ENCODE results near the gene UBE2D1. TPM values are rescaled to one million over a fixed set of nuclear protein-coding genes. Genes with fewer than 3 reads are reported as not detected.

Gene UBE2D1
- total RNA-seq, 1 donor from 2014 or later: 11.0 TPM

- DNase-seq (ENCODE audit: low spot score): no peak
Measured at GRCh38 chr10:58341422-58341821, 6.6 kb downstream of the UBE2D1 start.

GRCh38 chr10:58341947-58342346, 7.1 kb downstream of the UBE2D1 start:
- DNase-seq (ENCODE audit: low spot score): no peak

DNA sequence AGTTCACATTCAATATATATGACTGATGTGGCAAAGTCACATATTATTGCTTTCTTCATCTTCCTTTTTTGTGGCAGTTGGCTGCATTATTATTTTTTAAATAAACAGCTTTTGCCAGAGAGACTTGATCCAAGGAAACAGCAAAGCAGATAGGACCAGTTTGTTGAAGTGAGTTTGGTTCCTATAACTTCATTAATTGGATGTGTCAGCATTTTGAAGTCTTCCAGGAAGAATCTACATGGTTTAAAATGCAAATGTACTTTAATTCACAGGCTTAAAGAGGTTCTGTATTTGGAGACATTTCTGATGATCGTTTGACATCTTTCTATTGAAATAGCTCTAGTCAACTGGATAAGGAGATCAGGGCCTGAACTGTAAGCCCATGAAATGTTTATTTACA, 13.2 kb downstream of the UBE2D1 start:
- DNase-seq (ENCODE audit: low spot score): no peak

DNA sequence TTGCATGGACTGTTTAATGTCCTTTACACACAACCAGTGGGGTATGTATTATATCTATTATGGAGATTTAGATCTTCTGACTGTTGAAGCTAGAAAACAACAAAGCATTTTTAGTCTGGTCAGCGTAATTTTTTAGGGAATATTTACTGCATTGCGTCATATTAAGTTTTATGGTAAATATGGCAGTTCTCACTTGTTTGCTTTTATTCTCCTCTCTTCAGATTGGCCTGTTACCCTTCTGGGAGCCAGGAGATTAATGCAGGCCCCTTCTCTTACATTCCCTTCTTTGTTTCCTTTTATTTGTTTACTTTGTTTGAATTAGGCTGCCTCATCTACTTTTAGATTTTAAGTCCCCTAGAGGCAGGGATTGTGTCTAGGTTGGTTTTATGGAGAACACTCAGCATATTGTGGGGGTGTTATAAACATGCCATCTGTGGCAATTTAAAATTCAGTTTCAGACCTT, 13.8 kb downstream of the UBE2D1 start:
- no peak for DNase-seq (ENCODE audit: low spot score)

GRCh38 chr10:58350023-58350422, 15.2 kb downstream of the UBE2D1 start:
- DNase-seq (ENCODE audit: low spot score): no peak

- DNase-seq (ENCODE audit: low spot score): no peak
Measured at GRCh38 chr10:58350619-58351323, 16.0 kb downstream of the UBE2D1 start.

DNA sequence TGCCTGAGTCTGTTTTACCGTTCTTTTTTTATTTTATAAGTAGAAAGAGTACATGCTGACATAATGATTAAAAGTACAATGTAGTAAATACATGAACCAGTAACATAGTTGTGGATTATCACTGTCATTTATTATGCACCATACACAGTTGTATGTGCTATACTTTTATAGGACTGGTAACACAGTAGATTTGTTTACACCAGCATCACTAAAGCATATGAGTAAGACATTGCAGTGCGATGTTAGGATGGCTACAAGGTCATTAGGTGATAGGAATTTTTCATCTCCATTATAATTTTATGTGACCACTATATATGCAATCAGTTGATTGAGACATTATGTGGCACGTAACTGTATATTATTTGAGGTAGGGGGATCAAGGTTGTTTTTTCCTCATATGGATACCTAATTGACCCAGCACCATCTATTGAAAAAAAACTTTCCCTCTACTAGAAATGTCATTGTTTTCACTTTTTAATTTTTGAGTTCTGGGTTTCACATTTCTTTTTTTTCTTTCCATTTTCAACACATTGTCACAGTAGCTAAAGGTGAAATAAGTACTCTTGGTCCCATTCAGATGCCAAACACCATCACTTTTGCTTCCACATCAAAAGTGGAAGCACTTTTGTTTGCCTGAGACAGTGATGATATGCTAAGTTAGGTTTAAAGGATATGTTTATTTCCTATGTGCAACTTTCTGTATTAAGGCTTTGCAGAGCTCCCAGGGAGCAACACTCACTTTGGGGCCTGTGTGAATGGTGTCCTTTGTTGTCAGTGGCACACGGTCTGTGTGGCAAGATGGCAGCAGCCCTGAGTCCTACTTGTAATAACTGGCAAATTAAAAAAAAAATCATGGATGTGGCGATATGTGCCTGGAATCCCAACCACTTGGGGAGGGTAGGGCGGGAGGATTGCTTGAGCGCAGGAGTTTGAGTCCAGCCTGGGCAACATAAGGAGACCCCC, 17.1 kb downstream of the UBE2D1 start:
- DNase-seq (ENCODE audit: low spot score): no peak

- no peak for DNase-seq (ENCODE audit: low spot score)
Measured at GRCh38 chr10:58352956-58353610, 18.3 kb downstream of the UBE2D1 start.

DNA sequence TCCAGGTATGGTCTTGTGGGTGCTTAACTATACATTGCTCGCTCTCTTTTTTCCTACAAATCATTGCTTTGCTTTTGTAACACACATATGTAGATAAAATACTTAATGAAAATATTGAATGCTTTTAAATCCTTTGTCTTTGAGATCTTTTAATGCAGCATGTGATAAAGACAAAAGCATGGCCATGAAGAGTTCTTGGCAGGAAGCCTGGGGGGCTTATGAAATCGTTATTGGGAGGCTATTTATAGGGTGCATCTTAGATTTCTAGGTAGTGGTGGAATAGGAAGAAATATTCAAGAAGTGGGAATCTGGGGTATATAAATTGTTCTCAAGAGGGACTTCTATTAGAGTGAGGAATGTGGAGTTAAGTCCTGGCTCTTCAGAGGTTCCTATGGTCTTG, 21.9 kb downstream of the UBE2D1 start:
- no peak for DNase-seq (ENCODE audit: low spot score)

- no peak for DNase-seq (ENCODE audit: low spot score)
Measured at GRCh38 chr10:58358314-58358933, 23.6 kb downstream of the UBE2D1 start.

DNA sequence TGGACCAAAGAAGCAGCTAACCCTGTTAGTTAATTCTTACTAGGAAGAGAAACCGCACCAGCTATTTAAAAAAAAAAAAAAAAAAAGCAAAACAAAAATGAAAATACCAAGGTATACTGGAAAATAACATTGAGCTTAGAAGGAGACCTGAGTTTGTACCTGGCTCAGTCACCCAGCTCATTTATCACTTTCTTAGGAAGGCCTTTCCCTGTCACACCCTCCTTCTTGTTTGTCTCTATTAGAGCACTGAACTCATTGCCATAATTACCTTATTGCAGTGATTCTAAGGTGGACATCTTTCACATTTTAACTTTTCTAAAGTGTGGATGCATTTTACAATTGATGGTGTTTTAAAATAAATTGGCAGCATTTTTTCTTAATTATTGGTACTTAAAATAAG, 24.1 kb downstream of the UBE2D1 start:
- DNase-seq (ENCODE audit: low spot score): no peak

GRCh38 chr10:58359541-58359940, 24.7 kb downstream of the UBE2D1 start:
- DNase-seq (ENCODE audit: low spot score): no peak

GRCh38 chr10:58360412-58361004, 25.7 kb downstream of the UBE2D1 start:
- DNase-seq (ENCODE audit: low spot score): no peak

- DNase-seq (ENCODE audit: low spot score): no peak
Measured at GRCh38 chr10:58361353-58361752, 26.5 kb downstream of the UBE2D1 start.

DNA sequence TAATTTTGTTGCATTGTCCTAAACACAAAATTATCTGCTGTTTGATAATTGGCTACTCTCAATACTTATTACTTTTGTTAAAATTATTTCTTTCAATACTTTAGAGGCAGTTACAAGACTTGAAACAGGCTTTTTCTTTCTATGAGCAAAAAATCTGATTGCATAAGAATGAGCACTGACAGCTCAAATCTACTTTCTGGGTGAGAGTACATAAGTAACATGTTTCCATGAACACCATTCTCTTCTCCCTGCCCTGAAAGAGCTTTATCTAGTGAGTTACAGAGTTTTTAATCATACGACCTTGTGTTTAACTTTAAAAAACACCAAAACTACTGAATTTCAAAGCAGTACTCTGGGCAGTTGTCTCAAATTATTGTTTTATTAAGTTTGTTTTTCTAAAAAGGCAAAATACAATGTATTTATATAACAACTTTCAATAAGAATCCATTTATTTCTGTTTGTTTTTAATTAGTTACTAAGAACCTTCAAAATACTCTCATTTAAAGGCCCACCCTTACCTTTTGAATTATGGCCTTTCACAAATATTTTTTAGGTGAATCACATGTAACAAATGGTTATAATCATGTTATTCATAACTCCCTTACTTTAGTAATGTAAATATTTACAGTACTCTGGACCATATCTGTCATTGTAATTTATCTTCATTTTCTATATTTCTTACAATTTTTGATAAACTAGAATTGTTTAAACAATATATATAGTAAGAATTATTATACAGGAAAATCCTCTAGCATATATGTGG, 27.4 kb downstream of the UBE2D1 start:
- DNase-seq (ENCODE audit: low spot score): no peak

DNA sequence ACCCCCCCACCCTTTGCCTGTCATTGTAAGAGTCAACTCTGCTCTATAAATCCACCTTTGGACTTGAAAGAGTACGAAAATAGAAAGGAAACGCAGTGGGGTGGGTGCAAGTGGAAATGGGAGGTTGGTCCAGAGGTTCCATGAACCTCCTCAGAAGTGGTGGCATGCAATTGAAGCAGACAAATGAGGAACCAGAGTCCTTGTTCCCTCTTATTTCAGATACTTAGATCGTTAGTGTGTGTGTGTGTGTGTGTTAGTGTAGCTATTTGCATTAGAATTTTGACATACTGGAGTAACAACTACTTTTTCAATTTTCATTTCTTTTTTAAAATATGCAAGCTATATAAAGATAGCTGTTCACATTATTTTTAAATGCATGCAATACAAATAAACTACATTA, 32.3 kb downstream of the UBE2D1 start:
- DNase-seq (ENCODE audit: low spot score): no peak

DNA sequence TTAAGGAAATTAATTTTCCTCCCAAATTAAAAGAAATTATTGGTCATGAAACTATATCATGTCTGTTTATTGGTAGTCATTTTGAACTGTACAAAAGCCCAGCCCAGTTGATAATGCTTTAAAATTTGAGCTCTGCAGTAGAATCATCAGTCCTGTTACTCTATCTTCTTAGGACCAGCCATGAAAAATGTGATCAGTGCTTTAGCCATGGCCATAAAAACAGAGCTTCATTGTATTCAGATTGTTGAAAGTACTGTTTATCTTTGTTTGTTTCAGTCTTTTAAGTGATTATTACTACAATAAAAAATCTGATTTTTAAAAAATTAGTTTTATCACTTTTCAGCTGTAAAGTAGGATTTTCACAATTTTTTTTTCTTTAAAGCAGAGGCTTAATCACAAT, 36.7 kb downstream of the UBE2D1 start:
- no peak for DNase-seq (ENCODE audit: low spot score)

- no peak for DNase-seq (ENCODE audit: low spot score)
Measured at GRCh38 chr10:58372607-58373441, 38.0 kb downstream of the UBE2D1 start.

DNA sequence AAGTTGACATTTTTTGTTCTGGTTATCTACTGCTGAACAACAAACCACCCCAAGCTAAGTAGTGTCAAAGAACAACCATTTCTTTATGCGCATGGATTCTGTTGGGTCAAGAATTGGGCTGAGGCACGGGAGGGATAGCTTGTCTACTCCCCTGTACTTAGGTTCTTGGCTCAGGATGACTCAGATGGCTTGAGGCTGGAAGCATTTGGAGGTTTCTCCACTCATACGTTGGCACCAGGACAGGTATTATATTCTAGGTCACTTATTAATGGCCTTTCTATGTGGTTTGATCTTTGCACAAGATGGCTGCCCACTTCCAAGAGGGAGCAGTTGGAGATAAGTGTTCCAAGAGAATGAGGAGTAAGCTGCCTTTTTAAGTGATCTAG, 38.6 kb downstream of the UBE2D1 start:
- no peak for DNase-seq (ENCODE audit: low spot score)

- no peak for DNase-seq (ENCODE audit: low spot score)
Measured at GRCh38 chr10:58382489-58382995, 47.7 kb downstream of the UBE2D1 start.

Data from mucosa of gallbladder (tissue), 1 donor.